Right atrium auricular region (tissue), 2 donors: ENCODE measurements around the gene GDPD4. TPM values are rescaled to one million over a fixed set of nuclear protein-coding genes. Genes with fewer than 3 reads are reported as not detected.
"Not testable (repeated sequence)": the region's sequence is repeated elsewhere in the genome, so short reads cannot be mapped to it uniquely, and the experiment has no call there.

Source experiments
- DNase-seq: peaks from one replicate; pipeline ENCODE4 v3.0.0-alpha.2; 2019; ENCODE audit warnings: low spot score
- H3K27ac ChIP-seq, 2 donors: fragments of 200-600 bp; sonication (generic); 1 replicate in 1 of 2; 2 replicates in 1 of 2; pipeline ENCODE4 v1.5.1; 2016 to 2019
- H3K27me3 ChIP-seq, 2 donors: fragments of 200-600 bp; sonication (generic); one replicate each; pipeline versions ENCODE4 v1.5.1 to v1.6.0; 2017 to 2019
- H3K36me3 ChIP-seq: fragments of 200-600 bp; sonication (generic); one replicate; pipeline ENCODE4 v1.5.1; 2016
- H3K4me1 ChIP-seq, 2 donors: fragments of 200-600 bp; sonication (generic); one replicate each; pipeline versions ENCODE4 v1.5.1 to v1.6.0; 2017 to 2019
- H3K4me3 ChIP-seq, 2 donors: fragments of 200-600 bp; sonication (generic); 1 replicate in 1 of 2; 2 replicates in 1 of 2; pipeline ENCODE4 v1.5.1; 2017 to 2019; ENCODE audit warnings: mild to moderate bottlenecking in 1 of 2, moderate library complexity in 1 of 2
- H3K9me3 ChIP-seq, 2 donors: fragments of 200-600 bp; sonication (generic); one replicate each; pipeline ENCODE4 v1.5.1; 2019
- total RNA-seq, 2 donors: library from RNA; depleted of rRNA; stranded (reverse); fragments of >200 nt; gene quantifications; one replicate each; pipeline ENCODE4 v1.1.0, GENCODE V29; 2016
- TF ChIP-seq, protein P1 (sequence below), 2 donors: fragments of 200-600 bp; sonication (generic); IDR thresholded peaks; one replicate each; pipeline ENCODE4 v1.5.1; 2019; ENCODE audit warnings: antibody characterized with exemption in 2 of 2

Gene GDPD4
- total RNA-seq, 2 donors from 2014 or later, result not detected

DNA sequence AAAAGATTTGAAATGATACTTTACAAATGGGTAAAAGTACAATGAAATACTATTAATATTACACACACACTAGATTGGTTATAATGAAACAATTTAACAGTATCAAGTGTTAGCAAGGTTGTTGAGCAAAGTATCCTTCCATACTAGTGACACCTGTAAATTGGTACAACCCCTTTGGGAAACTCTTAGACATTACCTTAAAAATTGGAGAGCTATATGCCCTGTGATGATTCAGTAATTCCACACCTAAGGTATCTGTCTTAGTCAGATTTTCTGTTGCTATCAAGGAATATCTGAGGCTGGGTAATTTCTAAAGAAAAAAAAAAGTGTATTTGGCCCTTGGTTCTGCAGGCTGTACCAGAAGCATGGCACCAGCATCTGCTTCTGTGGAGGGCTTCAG, 7.4 kb upstream of the GDPD4 start:
- H3K9me3 ChIP-seq, result no peaks in the 10 kb centered on the region
- H3K4me3 ChIP-seq, result no peak overlapping the region
- H3K27me3 ChIP-seq, result no peaks in the 10 kb centered on the region
- DNase-seq, result no peak
- no peaks in the 10 kb centered on the region for H3K36me3 ChIP-seq
- TF ChIP-seq, protein P1, sequence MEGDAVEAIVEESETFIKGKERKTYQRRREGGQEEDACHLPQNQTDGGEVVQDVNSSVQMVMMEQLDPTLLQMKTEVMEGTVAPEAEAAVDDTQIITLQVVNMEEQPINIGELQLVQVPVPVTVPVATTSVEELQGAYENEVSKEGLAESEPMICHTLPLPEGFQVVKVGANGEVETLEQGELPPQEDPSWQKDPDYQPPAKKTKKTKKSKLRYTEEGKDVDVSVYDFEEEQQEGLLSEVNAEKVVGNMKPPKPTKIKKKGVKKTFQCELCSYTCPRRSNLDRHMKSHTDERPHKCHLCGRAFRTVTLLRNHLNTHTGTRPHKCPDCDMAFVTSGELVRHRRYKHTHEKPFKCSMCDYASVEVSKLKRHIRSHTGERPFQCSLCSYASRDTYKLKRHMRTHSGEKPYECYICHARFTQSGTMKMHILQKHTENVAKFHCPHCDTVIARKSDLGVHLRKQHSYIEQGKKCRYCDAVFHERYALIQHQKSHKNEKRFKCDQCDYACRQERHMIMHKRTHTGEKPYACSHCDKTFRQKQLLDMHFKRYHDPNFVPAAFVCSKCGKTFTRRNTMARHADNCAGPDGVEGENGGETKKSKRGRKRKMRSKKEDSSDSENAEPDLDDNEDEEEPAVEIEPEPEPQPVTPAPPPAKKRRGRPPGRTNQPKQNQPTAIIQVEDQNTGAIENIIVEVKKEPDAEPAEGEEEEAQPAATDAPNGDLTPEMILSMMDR (IDR thresholded peaks at IDR 0.05), result no peak
- H3K4me1 ChIP-seq, result no peaks in the 10 kb centered on the region
- no peak overlapping the region for H3K27ac ChIP-seq

DNA sequence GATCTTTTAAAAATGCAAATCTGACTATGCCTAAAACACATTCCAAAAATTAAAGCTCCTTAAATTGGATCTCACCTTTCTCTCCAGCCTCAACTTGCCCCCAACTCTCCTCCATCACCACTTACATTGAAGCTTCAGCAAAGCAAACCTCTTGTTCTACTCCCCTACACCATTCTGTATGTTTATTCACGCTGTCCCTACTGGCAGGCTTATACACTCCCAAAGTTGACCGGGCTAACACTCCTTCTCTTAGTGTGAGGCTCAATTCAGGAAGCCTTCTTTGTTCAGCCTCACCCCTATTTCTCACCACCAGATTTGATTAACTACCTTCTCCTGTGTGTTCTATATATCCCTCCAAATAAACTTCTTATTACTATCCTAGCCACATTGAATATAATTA, 1.8 kb upstream of the GDPD4 start:
- Histone ChIP-seq H3K9me3 (no peaks in the 10 kb centered on the region), H3K4me1 (no peaks in the 10 kb centered on the region), H3K36me3 (no peaks in the 10 kb centered on the region), H3K27ac (no peak overlapping the region), H3K4me3 (no peak overlapping the region), H3K27me3 (no peaks in the 10 kb centered on the region)
- DNase-seq, result no peak
- TF ChIP-seq, protein P1 (IDR thresholded peaks at IDR 0.05), result no peak

DNA sequence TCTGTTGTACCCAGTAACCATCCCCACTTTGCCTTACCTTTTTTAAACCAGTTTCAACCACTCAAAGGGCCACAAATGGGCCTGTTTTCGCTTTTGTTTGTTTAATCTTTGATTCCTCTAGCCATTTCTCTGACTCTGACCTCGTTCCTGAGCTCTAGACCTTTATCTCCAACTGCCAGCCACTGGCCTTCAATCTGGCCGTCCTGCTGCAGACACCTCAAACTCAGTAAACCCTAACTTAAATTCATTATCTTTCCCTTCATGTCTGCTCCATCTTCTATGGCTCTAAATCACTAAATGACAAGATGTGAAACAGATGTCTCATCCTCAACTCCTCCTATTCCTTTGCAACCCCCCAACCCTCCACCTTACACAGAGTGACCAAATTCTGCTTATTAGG, 1.3 kb upstream of the GDPD4 start:
- Histone ChIP-seq H3K36me3 (no peaks in the 10 kb centered on the region), H3K27ac (no peak overlapping the region), H3K4me3 (no peak overlapping the region), H3K27me3 (no peaks in the 10 kb centered on the region), H3K4me1 (no peaks in the 10 kb centered on the region), H3K9me3 (no peaks in the 10 kb centered on the region)
- DNase-seq, result no peak
- TF ChIP-seq, protein P1 (IDR thresholded peaks at IDR 0.05), result no peak

DNA sequence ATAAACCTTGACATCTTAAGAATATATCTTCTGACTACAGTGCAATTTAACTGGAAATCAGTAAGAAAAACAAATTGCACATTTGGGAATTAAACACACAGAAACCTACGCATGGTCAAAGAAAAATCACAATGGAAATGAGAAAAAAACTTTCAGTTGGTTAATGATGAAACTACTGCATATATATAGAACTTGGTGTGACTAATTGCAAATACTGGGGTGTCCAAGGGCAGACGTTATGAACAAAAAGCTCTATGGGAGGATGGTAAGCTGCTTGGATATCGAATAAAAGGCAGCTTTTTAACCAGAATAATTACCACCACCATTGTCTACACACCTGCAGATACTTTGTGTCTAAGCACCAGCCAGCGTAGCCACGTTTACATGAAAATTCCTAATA, 791 bp downstream of the GDPD4 start:
- TF ChIP-seq, protein P1 (IDR thresholded peaks at IDR 0.05), result no peak
- Histone ChIP-seq H3K27ac (no peak overlapping the region), H3K27me3 (no peaks in the 10 kb centered on the region), H3K36me3 (no peaks in the 10 kb centered on the region), H3K9me3 (no peaks in the 10 kb centered on the region), H3K4me3 (no peak overlapping the region), H3K4me1 (no peaks in the 10 kb centered on the region)
- no peak for DNase-seq

DNA sequence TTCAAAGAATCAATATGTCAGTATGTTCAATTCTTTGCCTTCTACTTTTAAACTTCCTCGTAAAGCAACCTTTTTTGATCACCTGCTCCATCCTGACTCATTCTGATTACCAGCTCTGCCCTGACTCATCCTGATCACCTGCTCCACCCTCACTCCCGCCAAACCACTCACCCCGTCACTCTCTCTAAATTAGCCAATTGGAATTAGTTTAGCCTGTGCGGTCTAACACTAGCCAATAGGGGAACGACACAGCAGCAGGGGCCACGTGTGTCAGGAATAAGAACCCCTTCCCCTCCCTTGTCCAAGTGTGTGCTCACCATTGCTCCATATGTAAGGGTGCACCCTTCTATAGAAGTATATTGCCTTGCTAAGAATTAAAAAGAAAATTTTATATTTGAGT, 1.5 kb downstream of the GDPD4 start:
- H3K27ac ChIP-seq, H3K36me3 ChIP-seq, DNase-seq, H3K4me1 ChIP-seq, H3K9me3 ChIP-seq, H3K4me3 ChIP-seq, H3K27me3 ChIP-seq: not testable (repeated sequence)

DNA sequence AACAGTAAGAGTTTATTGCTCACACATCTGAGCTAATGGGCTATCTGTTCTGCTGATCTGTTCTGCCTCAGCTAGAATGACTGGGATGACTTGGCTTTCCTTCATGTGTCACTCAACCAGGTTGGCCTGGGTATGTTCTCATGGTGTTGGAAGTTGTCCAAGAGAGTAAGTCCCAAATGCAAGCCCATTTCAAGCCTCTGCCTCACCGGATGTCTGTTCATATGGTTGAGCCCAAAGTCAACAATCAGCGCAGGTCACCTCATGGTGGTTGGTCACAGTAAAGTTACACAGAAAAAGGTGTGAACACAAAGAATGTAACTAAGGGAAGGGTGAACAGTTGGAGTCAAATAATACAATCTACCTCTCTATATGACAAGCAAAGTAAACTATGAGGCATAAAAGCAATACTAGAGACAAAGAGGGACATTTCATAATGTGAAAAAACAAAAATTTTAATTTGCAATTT, 1.9 kb downstream of the GDPD4 start:
- Histone ChIP-seq H3K27ac (no peak overlapping the region), H3K4me1 (no peaks in the 10 kb centered on the region), H3K27me3 (no peaks in the 10 kb centered on the region), H3K9me3 (no peaks in the 10 kb centered on the region), H3K36me3 (no peaks in the 10 kb centered on the region), H3K4me3 (no peak overlapping the region)
- TF ChIP-seq, protein P1 (IDR thresholded peaks at IDR 0.05), result no peak
- DNase-seq, result no peak
